NCI-H146 (cell line): ENCODE measurements around the gene TRPC4.

Experiments used
- DNase-seq: peaks from one replicate; lab custom pipeline; 2025; lab: John Stamatoyannopoulos, UW

TRPC4 gene

DNA sequence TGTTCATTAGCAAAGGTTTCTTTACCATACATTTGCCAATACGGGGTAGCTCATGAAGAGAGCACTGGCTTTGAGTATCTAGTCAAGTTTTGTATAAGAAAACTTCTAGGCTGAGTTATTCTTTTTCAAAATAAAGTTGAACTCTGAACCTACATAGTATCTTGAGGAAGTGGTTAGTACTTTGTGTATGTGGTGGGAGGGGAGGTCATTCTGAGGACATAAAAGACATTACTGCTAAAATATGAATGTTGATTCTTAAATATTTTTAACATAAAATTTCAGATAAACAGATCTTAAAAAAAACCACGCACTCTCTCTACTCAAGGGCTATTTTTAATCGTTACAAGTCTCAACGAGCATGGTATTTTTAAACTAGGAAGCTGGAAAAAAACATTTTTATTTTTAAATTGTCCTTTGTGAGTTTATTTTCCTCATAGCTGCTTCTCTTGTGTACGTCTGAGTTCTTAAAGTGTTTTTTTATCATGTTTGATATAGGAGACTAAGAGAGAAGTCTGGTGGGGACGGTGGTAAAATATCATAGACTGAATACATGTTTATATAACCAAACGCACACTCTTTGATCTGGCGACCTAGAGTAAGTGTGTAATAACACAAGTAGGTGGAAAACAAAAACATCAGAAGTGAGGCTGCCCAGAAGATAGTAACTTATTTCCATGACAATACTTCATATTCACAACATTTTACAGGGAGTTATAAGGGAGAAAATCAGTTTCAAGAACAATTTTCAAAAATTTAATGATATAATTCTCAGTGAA lies 153.0 kb downstream of the TRPC4 start:
- no peak for DNase-seq

- no peak for DNase-seq
These were observed 154.0 kb downstream of the TRPC4 start for GRCh38 chr13:37715606-37716015.

GRCh38 chr13:37709318-37709717 lies 160.3 kb downstream of the TRPC4 start:
- no peak for DNase-seq

DNA sequence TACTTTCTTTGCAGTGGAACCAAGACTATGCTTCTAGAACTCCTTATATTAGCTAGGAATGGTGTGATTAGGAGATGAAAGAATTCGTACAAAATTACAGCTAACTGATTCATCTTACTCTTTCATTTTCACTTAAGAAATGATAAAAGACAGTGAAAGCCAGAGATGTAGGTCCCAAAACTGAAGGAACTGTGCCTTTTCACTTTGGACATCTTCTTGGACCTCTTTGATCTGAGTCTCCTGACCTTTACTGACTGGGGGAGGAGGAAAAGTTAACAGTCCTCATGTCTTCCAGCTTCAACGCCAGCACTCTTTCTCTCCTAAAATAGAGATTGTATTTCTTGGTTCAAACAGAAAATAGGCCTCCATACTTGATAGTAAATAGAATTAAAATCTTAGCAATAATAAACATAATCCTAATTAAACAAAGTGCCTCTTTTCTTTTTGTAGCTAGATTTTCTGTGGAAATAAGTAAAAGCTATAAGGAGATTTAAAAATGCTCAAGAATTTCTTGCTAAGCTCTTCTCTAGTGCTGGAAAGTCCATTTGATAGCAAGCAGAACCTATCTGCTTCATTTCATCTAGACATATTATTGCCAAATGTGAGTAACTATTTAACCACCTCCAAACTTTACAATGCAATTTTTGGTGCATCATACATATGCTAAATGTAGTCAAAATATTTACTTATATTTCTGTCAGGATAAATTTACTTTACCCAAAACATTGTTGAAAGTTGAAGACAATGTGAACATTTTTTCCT lies 161.7 kb downstream of the TRPC4 start:
- no peak for DNase-seq

DNA sequence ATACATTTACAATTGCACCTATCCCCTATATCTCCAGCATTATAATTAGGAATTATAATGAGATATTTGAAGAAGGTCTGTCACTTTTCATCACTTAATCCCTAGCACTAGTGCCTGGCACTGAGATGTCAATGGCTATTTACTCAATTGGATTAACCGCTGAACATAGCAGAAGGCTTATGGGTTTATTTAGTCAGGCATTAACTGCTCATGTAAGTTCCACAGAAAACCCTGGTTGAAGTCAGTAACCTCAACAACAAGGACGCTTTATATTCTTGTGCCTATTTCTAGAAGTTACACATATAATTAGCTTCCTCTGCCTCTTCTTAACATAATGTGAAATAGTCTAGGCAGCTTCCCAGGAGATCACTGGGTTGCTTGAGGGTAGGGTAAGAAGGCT lies 163.5 kb downstream of the TRPC4 start:
- no peak for DNase-seq

GRCh38 chr13:37701972-37702371 lies 167.6 kb downstream of the TRPC4 start:
- no peak for DNase-seq

DNA sequence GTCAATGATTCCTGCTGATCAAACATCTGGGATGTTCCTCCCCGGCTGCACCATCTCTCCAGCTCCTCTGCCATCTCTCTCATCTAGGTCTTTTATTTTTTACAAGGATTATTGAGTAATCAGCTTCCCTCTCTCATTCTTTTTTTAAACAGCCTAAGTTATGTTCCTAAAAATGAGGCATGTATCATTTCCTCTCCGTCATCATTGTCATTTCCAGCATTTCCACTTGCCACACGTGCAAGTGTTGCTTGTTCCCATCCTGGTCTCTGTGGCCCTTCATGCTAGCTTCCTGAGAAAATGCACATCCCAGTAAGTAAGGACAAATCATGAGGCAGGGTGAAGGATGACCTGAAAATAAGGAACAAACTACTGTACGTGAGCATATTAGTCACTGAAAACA lies 168.3 kb downstream of the TRPC4 start:
- no peak for DNase-seq

DNA sequence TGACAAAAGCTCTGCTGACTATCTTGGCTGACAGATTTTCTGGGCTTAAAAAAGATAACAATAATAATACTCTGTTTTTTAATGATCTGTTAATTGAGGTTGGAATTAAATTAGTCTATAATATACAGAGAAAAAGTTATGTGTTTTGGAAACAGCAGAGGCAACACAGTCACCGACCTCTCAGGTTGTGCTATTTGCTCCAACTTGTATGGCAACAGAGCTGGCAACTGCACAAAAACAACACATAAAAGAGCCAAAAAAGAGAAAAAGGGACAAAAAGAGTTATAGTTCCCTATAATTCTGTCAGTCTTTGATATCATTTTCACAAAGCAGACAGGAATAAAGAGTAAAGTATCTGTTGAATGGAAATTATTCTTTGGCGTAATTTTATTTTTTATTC lies 168.7 kb downstream of the TRPC4 start:
- no peak for DNase-seq

DNA sequence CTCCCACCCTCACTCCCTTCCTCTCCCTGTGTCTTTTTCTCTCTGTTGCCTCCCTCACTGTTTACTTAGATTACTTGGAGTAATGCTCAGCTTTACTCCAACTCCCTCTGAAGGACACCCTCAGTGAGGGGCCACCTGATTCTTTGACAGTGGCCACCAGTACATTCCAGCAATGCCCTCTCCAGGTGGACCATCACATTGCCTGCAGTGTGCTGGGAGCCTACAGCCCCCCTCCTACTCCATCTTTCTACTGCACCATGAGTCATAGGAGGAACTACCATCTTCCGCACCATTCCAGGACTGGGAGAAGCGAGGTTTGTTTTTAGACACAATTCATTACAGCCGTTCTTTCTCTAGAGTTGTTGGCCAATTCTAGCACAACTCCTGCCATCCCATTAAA lies 174.4 kb downstream of the TRPC4 start:
- no peak for DNase-seq

- no peak for DNase-seq
These were observed 179.2 kb downstream of the TRPC4 start for GRCh38 chr13:37690361-37690760.

DNA sequence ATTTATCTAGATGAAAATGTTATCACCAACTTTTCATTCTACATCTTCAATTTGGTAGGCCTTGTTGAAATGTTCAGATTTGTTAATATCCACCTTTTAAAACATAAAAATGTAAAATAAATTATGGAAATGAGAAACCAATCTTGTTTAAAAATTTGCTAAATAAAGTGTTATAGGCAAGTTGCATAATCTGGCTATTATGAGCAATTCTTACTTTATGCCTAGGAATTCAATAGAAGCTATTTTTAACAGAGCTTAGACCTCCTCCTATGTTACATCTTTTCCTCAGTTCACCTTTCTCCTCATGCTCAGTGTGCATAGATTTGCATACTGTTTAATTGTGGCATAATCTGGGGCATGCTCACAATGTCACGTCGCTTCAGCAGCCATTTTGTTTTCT lies 183.1 kb downstream of the TRPC4 start:
- DNase-seq = no peak

DNA sequence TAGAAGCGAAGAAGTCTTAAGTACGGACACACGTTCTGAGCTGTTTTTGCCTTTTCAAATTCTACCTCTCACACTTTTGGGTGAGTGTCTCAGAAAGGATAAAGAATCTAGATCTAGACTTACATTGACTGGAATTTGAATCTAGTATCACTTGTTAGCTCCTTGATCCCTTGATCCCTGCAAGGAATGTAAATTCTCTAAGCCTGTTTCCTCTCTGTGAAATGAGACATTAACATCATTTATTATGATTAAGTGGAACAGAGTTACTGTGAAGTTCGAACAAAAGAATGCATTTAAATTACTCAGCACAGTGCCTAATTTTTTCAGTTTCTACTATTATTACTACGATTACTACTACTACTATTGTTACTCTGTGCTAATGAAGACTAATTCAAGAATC lies 184.4 kb downstream of the TRPC4 start:
- DNase-seq = no peak

DNA sequence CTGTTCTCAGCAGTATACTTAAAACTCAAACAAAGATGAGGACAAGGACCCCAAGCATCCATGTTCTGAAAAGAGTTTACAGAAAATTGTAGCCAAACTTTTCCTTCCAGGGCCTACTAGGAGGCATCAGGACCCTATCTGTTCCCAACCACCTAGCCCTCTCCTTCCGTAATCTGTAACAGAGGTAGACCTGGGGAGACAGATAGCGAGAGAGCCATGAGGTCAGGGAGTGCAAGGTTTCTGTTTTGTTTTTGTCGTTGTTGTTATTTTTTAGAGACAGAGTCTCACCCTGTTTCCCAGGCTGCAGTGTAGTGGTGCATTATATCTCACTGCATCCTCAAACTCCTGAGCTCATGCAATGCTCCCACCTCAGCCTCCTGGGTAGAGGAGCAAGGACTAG lies 187.1 kb downstream of the TRPC4 start:
- no peak for DNase-seq

GRCh38 chr13:37681281-37682032 lies 188.1 kb downstream of the TRPC4 start:
- no peak for DNase-seq

GRCh38 chr13:37680137-37680536 lies 189.4 kb downstream of the TRPC4 start:
- no peak for DNase-seq

DNA sequence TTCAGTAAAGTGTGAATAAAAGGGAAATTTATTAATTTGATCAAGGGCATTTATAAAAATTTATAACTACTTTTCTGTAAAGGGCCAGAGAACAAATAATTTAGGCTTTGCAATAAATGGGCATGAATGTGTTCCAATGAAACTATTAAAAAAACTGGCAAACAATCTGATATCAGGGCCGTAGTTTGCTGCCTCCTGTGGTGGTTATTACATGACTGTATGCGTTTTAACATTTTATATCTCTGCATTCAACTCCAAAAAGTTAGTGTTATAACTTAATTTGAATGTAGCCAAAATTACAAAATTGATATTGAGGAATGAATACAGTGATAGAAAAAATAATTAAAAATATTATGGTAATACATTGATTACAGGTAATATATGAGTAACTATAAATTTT lies 190.5 kb downstream of the TRPC4 start:
- DNase-seq = no peak

DNA sequence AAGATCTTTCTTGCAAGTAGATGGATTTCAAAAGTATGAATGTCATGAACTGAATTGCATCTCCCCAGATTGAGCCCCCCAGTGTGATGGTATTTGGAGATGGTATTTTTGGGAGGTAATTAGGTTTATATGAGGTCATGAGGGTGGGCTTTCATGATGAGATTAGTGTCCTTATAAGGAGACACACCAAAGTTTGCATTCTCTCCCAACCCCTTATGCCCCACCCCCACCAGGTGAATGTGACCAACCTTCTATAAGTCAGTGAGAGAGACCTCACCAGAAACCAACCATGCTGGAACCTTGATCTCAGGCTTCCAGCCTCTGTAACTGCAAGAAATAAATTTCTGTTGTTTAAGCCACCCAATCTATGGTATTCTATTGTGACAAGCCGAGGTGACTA lies 199.7 kb downstream of the TRPC4 start:
- DNase-seq = no peak

DNA sequence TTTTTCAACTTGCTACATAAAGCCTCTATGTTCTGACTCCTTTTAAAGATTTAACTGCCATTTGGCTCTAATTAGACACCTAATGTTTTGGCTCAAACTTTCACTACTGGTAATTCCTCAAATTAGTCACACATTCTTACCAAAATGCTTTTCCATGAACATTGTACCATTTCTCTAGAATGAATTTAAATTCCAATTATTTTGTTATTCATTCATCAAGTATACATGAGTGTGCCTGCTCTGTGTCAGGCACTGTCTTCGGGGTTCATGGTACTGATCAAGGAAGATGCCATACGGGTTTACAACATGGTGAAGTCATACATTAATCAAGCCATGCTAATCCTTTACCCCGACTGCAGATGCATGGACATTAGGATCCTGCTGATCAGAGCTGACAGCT lies 201.9 kb downstream of the TRPC4 start:
- DNase-seq = no peak

- no peak for DNase-seq
These were observed 203.5 kb downstream of the TRPC4 start for GRCh38 chr13:37666036-37666435.

- no peak for DNase-seq
These were observed 204.2 kb downstream of the TRPC4 start for GRCh38 chr13:37665420-37665819.

GRCh38 chr13:37663724-37664123 lies 205.8 kb downstream of the TRPC4 start:
- DNase-seq = no peak

DNA sequence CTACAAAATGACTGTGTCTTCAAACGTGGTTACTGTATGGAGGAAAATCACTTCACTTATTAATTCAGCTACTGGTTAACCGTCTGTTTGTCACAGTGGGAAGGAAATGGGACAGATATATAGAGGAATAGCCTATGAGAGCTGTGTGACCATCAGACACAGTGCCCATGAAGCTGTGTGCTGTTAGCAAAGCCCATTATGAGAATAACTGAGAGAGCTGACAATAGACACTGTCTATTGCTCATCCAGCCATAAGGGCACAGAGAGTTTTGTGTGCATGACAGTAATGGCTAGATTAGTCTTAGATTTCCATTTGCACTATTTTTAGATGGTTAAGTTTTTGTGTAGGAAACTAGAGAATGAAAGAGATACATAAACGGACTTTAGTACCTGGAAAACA lies 206.9 kb downstream of the TRPC4 start:
- DNase-seq = no peak

- no peak for DNase-seq
These were observed 211.6 kb downstream of the TRPC4 start for GRCh38 chr13:37657956-37658355.
